CD4-positive, alpha-beta T cell (primary cell): Measurements from ENCODE around the gene BMP10. TPM values are rescaled to one million over a fixed set of nuclear protein-coding genes. Genes with fewer than 3 reads are reported as not detected.

Experiments
- ATAC-seq: fragments of 200-7000 bp; cut with Tn5 transposase; one replicate; pipeline ENCODE4 v1.10.0; 2022; ENCODE audit warnings: mild to moderate bottlenecking; ENCODE audit not compliant: poor library complexity
- CTCF ChIA-PET: fragments of 350-600 bp; sonication (Branson Sonifier 250); formaldehyde crosslinking; loops from one replicate; lab custom pipeline; 2021; ENCODE audit warnings: antibody characterized with exemption, inconsistent platforms; lab: Charles Lee
- POLR2A ChIA-PET: fragments of 350-600 bp; sonication (Branson Sonifier 250); formaldehyde crosslinking; loops from one replicate; lab custom pipeline; 2021; ENCODE audit warnings: antibody characterized with exemption, inconsistent platforms; lab: Charles Lee
- DNase-seq, 14 experiments: peaks; one replicate each; pipeline ENCODE4 v3.0.0-alpha.2; 2013 to 2020; ENCODE audit warnings: mixed read lengths in 2 of 14
- H3K27ac ChIP-seq, 2 donors: one replicate each; pipeline versions ENCODE4 v1.5.1 to v1.7.0; 2013; ENCODE audit warnings: low read length in 2 of 2, low read depth in 1 of 2, mild to moderate bottlenecking in 1 of 2
- H3K27me3 ChIP-seq, 2 experiments: 1 replicate in 1 of 2; 2 replicates in 1 of 2; pipeline versions ENCODE4 v1.6.1 to v1.7.0; 2013; ENCODE audit warnings: low read length in 2 of 2, control low read depth in 1 of 2, mild to moderate bottlenecking in 1 of 2, moderate library complexity in 1 of 2; ENCODE audit not compliant: insufficient read depth in 2 of 2, control insufficient read depth in 1 of 2
- H3K36me3 ChIP-seq: one replicate; pipeline ENCODE4 v1.6.1; 2013; ENCODE audit warnings: low read length, control low read depth; ENCODE audit not compliant: insufficient read depth
- H3K4me1 ChIP-seq: one replicate; pipeline ENCODE4 v1.6.1; 2013; ENCODE audit warnings: low read length, control low read depth; ENCODE audit not compliant: insufficient read depth
- H3K4me3 ChIP-seq: one replicate; pipeline ENCODE4 v1.5.1; 2013; ENCODE audit warnings: mild to moderate bottlenecking, low read length, moderate library complexity
- H3K9me3 ChIP-seq, 2 experiments: 1 replicate in 1 of 2; 2 replicates in 1 of 2; pipeline versions ENCODE4 v1.6.1 to v1.7.0; 2013; ENCODE audit warnings: low read length in 2 of 2, mild to moderate bottlenecking in 2 of 2, control low read depth in 1 of 2, moderate library complexity in 1 of 2; ENCODE audit not compliant: control insufficient read depth in 1 of 2, insufficient read depth in 1 of 2
- H3K27ac Mint-ChIP-seq: one replicate; pipeline ENCODE4 v1.8.0; 2020; ENCODE audit warnings: mixed read lengths
- H3K27me3 Mint-ChIP-seq: one replicate; pipeline ENCODE4 v1.8.0; 2021; ENCODE audit warnings: mixed read lengths
- H3K36me3 Mint-ChIP-seq: one replicate; pipeline ENCODE4 v1.8.0; 2021; ENCODE audit warnings: low read depth, mixed read lengths
- H3K4me1 Mint-ChIP-seq: one replicate; pipeline ENCODE4 v1.8.0; 2021; ENCODE audit warnings: low read depth, mixed read lengths
- H3K4me3 Mint-ChIP-seq: one replicate; pipeline ENCODE4 v1.8.0; 2020; ENCODE audit warnings: mild to moderate bottlenecking, mixed read lengths
- H3K9me3 Mint-ChIP-seq: one replicate; pipeline ENCODE4 v1.8.0; 2020; ENCODE audit warnings: mixed read lengths
- CTCF ChIP-seq: fragments of 200-600 bp; IDR thresholded peaks from one replicate; pipeline ENCODE4 v1.8.0; 2022; ENCODE audit warnings: antibody characterized with exemption, mild to moderate bottlenecking
- intact Hi-C, 2 experiments: fragments of 100-400 bp; cut with DNase I in 1 of 2; cut with micrococcal nuclease in 1 of 2; formaldehyde crosslinking; loops; one replicate each; pipeline versions ENCODE4 v1.15.1 to v1.9.0; 2023 to 2025; cut with DNase I, micrococcal nuclease
- total RNA-seq, 174 experiments: library from RNA in 2 of 174; stranded (reverse) in 2 of 174; gene quantifications; one replicate each; pipeline ENCODE4 v1.2.3 and lab custom pipeline; 2021 to 2026

Gene BMP10
- total RNA-seq, 2 experiments from 2014 or later: not detected

- DNase-seq (no peak), ATAC-seq (no peak)
- H3K27me3 ChIP-seq: no peaks in the 10 kb centered on the region
- H3K4me3 Mint-ChIP-seq: no peak overlapping the region
- no peak overlapping the region for H3K4me3 ChIP-seq
- no peaks in the 10 kb centered on the region for H3K4me1 Mint-ChIP-seq
- no peaks in the 10 kb centered on the region for H3K27me3 Mint-ChIP-seq
- no peak overlapping the region for H3K27ac Mint-ChIP-seq
- no peaks in the 10 kb centered on the region for H3K9me3 Mint-ChIP-seq
- no peaks in the 10 kb centered on the region for H3K9me3 ChIP-seq
- peaks cover 13% of the 10 kb centered on the region for H3K4me1 ChIP-seq
- no peaks in the 10 kb centered on the region for H3K36me3 ChIP-seq
- intact Hi-C loops: no loop called here
- CTCF ChIA-PET: interaction anchor here (0.9 to 2.3 kb wide), 2 partner anchors 208 to 454 kb away, joined by 3 to 8 read pairs; no protein-coding TSS in a partner anchor
- H3K36me3 Mint-ChIP-seq: no peaks in the 10 kb centered on the region
- POLR2A ChIA-PET: no interaction called here
- TF ChIP-seq CTCF: no peak
- no peak overlapping the region for H3K27ac ChIP-seq
These were observed 46.0 kb upstream of the BMP10 start for GRCh38 chr2:68917034-68917718.

DNA sequence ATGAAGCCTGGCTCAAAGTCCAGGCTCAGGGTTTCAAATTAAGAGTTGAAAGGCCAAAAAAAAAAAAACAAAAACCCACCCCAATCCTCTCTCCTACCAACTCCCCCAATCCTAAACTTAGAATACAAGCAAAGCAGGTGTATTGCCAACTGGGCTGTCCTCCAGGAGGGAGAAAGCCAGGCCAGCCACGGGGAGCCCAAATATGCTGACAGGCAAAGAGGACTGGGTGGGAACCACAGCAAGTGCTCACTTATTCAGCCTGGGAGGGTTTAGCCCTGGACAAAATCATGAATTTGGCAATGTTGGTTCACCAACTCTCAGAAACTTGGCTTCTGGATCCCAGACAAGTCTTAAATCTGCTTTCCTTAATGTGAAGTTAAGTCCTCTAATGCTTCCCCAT, 45.0 kb upstream of the BMP10 start:
- peaks cover 23% of the 10 kb centered on the region for H3K4me1 ChIP-seq
- CTCF ChIA-PET: no interaction called here
- no peak overlapping the region for H3K4me3 ChIP-seq
- ATAC-seq (no peak), DNase-seq (no peak)
- H3K27ac ChIP-seq: no peak overlapping the region
- Mint-ChIP-seq H3K4me3 (no peak overlapping the region), H3K36me3 (no peaks in the 10 kb centered on the region), H3K4me1 (no peaks in the 10 kb centered on the region), H3K27ac (no peak overlapping the region), H3K9me3 (no peaks in the 10 kb centered on the region), H3K27me3 (no peaks in the 10 kb centered on the region)
- H3K9me3 ChIP-seq: no peaks in the 10 kb centered on the region
- H3K27me3 ChIP-seq: no peaks in the 10 kb centered on the region
- H3K36me3 ChIP-seq: no peaks in the 10 kb centered on the region
- no peak for TF ChIP-seq CTCF
- intact Hi-C loops: no loop called here
- POLR2A ChIA-PET: no interaction called here

- intact Hi-C loops: no loop called here
- POLR2A ChIA-PET: no interaction called here
- no peaks in the 10 kb centered on the region for H3K9me3 Mint-ChIP-seq
- no peaks in the 10 kb centered on the region for H3K36me3 Mint-ChIP-seq
- no peaks in the 10 kb centered on the region for H3K27me3 ChIP-seq
- no peak overlapping the region for H3K27ac ChIP-seq
- H3K27me3 Mint-ChIP-seq: no peaks in the 10 kb centered on the region
- peaks cover 2% of the 10 kb centered on the region for H3K4me1 Mint-ChIP-seq
- DNase-seq (no peak), ATAC-seq (no peak)
- no peak for TF ChIP-seq CTCF
- H3K27ac Mint-ChIP-seq: no peak overlapping the region
- no peaks in the 10 kb centered on the region for H3K9me3 ChIP-seq
- no peak overlapping the region for H3K4me3 ChIP-seq
- H3K4me3 Mint-ChIP-seq: no peak overlapping the region
- peaks cover 25% of the 10 kb centered on the region for H3K4me1 ChIP-seq
- CTCF ChIA-PET: no interaction called here
- no peaks in the 10 kb centered on the region for H3K36me3 ChIP-seq
These were observed 44.2 kb upstream of the BMP10 start for GRCh38 chr2:68915393-68915792.
